ENCODE data around the gene CACNB3. TPM values are rescaled to one million over a fixed set of nuclear protein-coding genes. Genes with fewer than 3 reads are reported as not detected.
A peak's percentile ranks its signal among the peaks of the same experiment; 100 is the strongest.

Gene CACNB3
- total RNA-seq, 1 donor from 2014 or later, result 11.5 TPM

DNA sequence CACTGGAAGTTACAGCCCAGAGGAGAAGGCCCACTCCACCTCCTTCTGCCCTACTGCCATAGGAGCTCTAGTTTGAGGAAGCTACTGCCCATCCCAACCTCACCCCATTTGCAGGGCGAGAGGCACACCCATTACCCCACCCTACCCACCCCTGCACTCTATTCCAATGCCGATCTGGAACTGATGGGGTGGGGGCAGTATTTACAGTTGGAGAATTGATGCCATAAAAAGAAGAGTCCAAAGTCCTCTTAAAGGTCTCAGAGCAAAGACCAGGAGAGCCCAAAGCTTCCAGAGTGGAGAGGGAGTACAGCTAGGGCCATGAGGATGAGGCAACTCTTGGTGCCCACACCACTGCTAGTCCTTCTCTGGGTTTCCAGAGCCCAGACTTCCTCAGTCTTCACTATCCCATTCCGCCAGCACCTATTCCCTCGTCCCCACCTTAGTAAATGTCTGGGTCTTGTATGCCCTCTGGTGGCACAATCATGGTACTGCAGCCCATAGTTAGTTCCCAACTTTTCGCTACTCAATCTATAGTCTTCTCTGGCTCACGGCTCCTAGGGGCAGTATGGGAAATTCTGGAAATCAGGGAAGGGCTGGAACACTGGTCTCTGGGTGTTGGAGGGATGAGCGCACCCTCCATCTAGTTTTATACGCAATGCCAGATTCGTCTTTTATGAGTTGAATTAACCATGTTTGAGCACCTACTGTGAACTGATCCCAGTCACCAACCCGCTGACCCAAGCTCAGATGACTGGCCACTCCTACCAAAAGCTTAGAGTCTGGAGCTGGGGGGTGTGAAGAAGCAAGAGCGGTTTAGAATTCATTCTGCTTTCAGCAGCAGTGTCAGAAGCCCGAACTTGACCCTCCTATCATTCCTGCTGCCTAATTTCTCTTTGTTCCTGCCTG is 22.5 kb upstream of the CACNB3 start:
- Mint-ChIP-seq H3K9me3 (no peaks in the 10 kb centered on the region), H3K36me3 (ENCODE audit: low read depth) (no peaks in the 10 kb centered on the region)

DNA sequence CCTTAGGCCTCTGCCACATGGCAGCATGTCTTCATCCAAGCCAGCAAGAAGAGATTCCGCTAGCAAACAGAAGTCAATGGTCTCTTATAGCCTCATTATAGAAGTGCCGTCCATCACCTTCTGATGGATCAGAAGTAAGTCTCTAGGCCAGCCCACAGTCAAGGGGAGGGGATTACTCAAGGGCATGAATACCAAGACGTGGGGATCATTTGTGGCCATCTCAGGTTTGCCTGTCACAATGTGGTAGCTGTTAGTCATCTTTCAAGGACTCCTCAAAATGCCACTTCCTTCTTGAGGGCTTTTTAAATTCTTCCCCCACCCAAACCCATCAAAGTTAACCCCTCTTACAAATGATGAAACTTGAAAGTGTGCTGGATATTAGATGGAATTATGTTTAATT is 21.3 kb upstream of the CACNB3 start:
- H3K4me1 Mint-ChIP-seq (ENCODE audit: low read depth), result peaks cover 7% of the 10 kb centered on the region
- no peak overlapping the region for H3K27ac Mint-ChIP-seq
- no peaks in the 10 kb centered on the region for H3K36me3 Mint-ChIP-seq (ENCODE audit: low read depth)
- intact Hi-C loops (cut with micrococcal nuclease), result loop anchor here (1.0 to 5.0 kb wide), 2 partner anchors 44 to 255 kb away; no protein-coding TSS in a partner anchor
- peaks cover 6% of the 10 kb centered on the region for H3K27me3 Mint-ChIP-seq (ENCODE audit: low read depth)
- no peaks in the 10 kb centered on the region for H3K9me3 Mint-ChIP-seq
- no peak overlapping the region for H3K4me3 Mint-ChIP-seq (ENCODE audit: low read depth)
- DNase-seq (ENCODE audit: low spot score), result no peak

More for the DNA sequence above, 22.5 kb upstream of the CACNB3 start:
- peaks cover 7% of the 10 kb centered on the region for H3K4me1 Mint-ChIP-seq (ENCODE audit: low read depth)
- no peak overlapping the region for H3K27ac Mint-ChIP-seq
- DNase-seq (ENCODE audit: low spot score), result peak; percentile 27
- intact Hi-C loops (cut with micrococcal nuclease), result loop anchor here (1.0 to 5.0 kb wide), 2 partner anchors 43 to 254 kb away; no protein-coding TSS in a partner anchor
- H3K4me3 Mint-ChIP-seq (ENCODE audit: low read depth), result no peak overlapping the region
- H3K27me3 Mint-ChIP-seq (ENCODE audit: low read depth), result peaks cover 8% of the 10 kb centered on the region

DNA sequence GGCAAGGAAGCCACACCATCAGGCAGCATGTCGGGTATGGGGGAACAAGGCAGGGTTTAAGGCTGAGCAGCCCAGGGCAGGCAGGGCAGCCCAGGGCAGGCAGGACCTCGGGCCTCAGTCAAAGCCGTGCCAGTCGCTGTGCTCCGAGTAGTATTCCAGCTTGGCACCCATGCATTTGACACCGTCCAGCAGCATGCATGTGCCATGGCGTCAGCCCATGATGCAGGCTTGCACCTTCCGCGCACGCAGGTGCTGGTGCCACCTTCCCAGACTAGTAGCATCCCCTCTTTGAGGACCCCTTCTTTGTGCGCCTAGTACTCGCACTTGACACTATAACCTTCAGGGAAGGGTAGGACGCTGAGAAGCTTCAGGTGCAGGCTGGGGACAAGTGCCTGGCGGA is 17.8 kb upstream of the CACNB3 start:
- H3K9me3 Mint-ChIP-seq, result no peaks in the 10 kb centered on the region
- no peak overlapping the region for H3K4me3 Mint-ChIP-seq (ENCODE audit: low read depth)
- no peak overlapping the region for H3K27ac Mint-ChIP-seq
- no peaks in the 10 kb centered on the region for H3K27me3 Mint-ChIP-seq (ENCODE audit: low read depth)
- intact Hi-C loops (cut with micrococcal nuclease), result no loop called here
- peaks cover 13% of the 10 kb centered on the region for H3K4me1 Mint-ChIP-seq (ENCODE audit: low read depth)
- H3K36me3 Mint-ChIP-seq (ENCODE audit: low read depth), result no peaks in the 10 kb centered on the region
- no peak for DNase-seq (ENCODE audit: low spot score)

DNA sequence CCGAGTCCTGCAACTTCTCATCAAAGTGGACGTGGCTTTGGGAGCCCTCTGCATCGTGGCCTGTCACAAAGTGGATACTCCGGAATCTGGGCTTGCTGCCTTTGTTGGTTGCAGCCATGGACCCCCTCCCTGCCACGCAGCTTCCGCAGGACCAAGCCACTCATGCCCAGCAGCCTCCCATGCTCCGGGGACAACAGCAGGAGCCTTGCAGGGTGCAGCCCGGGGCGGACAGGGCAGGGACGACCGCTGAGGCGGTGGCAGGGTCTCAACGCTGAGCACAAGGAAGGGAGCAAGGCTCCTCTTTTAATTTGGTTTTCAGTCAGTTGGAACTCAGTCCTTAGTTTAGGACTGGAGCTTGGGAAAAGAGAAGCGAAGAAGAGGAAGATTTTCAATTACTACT is 17.3 kb upstream of the CACNB3 start:
- Mint-ChIP-seq H3K4me3 (ENCODE audit: low read depth) (no peak overlapping the region), H3K27me3 (ENCODE audit: low read depth) (no peaks in the 10 kb centered on the region), H3K9me3 (no peaks in the 10 kb centered on the region), H3K27ac (no peak overlapping the region), H3K36me3 (ENCODE audit: low read depth) (no peaks in the 10 kb centered on the region), H3K4me1 (ENCODE audit: low read depth) (peaks cover 12% of the 10 kb centered on the region)
- DNase-seq (ENCODE audit: low spot score), result no peak
- intact Hi-C loops (cut with micrococcal nuclease), result no loop called here

DNA sequence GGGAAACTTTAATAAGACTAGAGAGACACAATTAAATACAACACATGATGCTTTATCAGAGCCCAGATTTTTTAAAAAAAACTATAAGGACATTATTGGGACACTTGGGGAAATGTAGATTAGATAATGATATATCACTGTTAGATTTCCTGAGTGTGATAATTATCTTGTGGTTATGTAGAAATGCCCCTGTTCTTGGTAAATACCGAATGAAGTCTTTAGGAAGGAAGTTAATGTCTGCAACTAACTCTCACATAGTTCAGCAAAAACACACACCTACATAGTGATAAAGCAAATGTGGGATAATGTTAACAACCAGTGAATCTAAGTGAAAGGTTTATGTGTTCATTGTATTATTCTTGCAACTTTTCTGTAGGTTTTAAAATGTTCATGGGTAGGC is 14.6 kb upstream of the CACNB3 start:
- Mint-ChIP-seq H3K9me3 (no peaks in the 10 kb centered on the region), H3K4me3 (ENCODE audit: low read depth) (no peak overlapping the region), H3K27me3 (ENCODE audit: low read depth) (no peaks in the 10 kb centered on the region), H3K4me1 (ENCODE audit: low read depth) (peaks cover 9% of the 10 kb centered on the region), H3K27ac (no peak overlapping the region), H3K36me3 (ENCODE audit: low read depth) (no peaks in the 10 kb centered on the region)
- intact Hi-C loops (cut with micrococcal nuclease), result no loop called here
- no peak for DNase-seq (ENCODE audit: low spot score)

DNA sequence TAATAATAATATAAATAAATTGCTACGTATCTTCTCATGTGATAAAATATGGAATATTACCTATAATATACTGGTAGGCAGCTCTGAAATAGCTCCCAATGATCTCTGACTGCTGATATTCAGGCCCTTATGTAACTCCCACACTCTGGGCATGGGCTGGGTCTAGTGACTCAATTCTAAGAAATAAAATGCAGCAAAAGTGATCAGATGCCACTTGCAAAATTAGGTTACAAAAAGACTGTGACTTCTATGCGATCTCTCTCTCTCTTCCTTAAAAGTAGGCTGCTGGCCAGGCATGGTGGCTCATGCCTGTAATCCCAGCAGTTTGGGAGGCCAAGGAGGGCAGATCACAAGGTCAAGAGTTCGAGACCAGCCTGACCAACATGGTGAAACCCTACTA is 10.3 kb upstream of the CACNB3 start:
- Mint-ChIP-seq H3K9me3 (no peaks in the 10 kb centered on the region), H3K27me3 (ENCODE audit: low read depth) (no peaks in the 10 kb centered on the region), H3K27ac (no peak overlapping the region), H3K4me1 (ENCODE audit: low read depth) (peaks cover 9% of the 10 kb centered on the region), H3K36me3 (ENCODE audit: low read depth) (no peaks in the 10 kb centered on the region), H3K4me3 (ENCODE audit: low read depth) (no peak overlapping the region)
- intact Hi-C loops (cut with micrococcal nuclease), result no loop called here
- DNase-seq (ENCODE audit: low spot score), result no peak

DNA sequence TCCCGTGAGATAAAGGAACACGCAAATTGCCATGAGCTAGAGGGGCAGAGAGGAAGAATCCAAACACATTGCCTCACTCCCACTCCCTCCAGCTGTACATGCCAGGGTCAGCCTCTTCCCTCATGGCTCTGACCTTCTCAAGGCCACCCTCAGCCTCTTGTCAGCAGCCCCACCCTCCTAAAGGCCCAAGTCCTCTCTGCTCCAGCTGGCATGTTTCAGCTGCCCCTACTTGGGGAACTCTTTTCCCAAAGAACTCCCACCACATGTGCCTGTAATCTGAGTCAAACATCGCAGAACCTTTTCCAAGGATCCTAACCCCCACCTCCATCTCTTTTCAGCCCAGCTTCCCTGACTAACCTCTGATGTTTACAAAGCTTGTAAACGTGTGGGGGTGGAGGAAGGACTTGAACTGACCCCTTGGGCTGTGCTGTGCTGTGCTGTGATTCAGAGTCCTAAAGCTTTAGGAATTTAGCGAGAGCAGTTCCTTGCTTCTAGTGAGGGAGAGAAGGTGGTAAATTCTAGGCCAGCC is 7.3 kb upstream of the CACNB3 start:
- H3K9me3 Mint-ChIP-seq, result no peaks in the 10 kb centered on the region
- no peaks in the 10 kb centered on the region for H3K36me3 Mint-ChIP-seq (ENCODE audit: low read depth)
- H3K27me3 Mint-ChIP-seq (ENCODE audit: low read depth), result no peaks in the 10 kb centered on the region
- no peak overlapping the region for H3K4me3 Mint-ChIP-seq (ENCODE audit: low read depth)
- no peak overlapping the region for H3K27ac Mint-ChIP-seq
- DNase-seq (ENCODE audit: low spot score), result no peak
- H3K4me1 Mint-ChIP-seq (ENCODE audit: low read depth), result peaks cover 10% of the 10 kb centered on the region
- intact Hi-C loops (cut with micrococcal nuclease), result no loop called here

DNA sequence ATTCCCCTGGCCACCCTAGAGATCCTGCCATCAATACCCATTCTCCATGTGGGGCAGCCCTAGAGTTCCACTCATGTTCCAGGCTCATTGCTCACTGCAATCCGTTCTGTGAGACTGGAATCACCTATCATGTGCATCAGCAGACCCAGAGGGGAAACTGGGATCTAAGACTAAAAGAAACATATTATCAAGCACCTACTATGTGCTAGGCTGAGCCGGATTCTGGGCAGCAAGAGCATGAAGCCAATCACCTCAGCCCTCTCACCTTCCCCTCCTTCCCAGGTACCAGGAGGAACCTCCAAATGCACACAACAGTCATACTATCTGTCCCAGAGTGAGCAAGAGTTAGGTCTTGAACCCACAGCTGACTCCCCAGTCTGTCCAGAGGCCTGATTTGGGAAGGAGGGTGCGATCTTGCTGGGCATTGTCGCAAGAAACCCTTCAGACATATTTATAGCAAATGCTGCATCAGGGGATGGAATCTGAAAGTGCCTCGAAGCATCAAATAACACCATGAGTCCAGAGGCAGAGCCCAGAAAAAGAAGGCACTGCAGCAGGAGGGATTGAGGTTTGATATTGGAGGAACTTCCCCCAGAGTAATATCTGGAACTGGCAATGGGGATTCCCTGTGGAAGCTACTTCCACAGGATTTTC is 6.7 kb upstream of the CACNB3 start:
- DNase-seq (ENCODE audit: low spot score), result no peak
- no peaks in the 10 kb centered on the region for H3K36me3 Mint-ChIP-seq (ENCODE audit: low read depth)
- no peak overlapping the region for H3K27ac Mint-ChIP-seq
- peaks cover 4% of the 10 kb centered on the region for H3K27me3 Mint-ChIP-seq (ENCODE audit: low read depth)
- peaks cover 15% of the 10 kb centered on the region for H3K4me1 Mint-ChIP-seq (ENCODE audit: low read depth)
- no peaks in the 10 kb centered on the region for H3K9me3 Mint-ChIP-seq
- H3K4me3 Mint-ChIP-seq (ENCODE audit: low read depth), result no peak overlapping the region
- intact Hi-C loops (cut with micrococcal nuclease), result no loop called here

DNA sequence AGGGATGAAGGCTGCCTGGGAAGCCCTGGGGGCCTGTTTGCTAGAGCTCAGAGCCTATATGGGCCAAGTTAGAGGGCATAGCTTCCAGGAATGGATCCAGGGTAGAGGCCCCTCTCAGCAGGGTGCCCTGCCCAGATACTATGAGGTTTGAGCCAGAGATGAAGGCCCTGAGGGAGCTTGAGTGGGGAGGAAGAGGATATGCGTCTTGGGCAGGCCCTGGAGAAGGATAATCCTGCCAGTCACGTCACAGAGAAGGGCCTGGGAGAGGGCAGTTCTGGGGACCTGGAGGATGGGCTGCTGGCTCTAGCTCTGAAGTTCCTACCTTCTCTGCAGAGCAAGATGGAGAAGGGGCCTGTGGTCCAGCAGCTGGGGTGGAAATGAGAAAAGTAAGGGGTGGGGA is 5.9 kb upstream of the CACNB3 start:
- no peak for DNase-seq (ENCODE audit: low spot score)
- H3K9me3 Mint-ChIP-seq, result no peaks in the 10 kb centered on the region
- no peak overlapping the region for H3K27ac Mint-ChIP-seq
- H3K27me3 Mint-ChIP-seq (ENCODE audit: low read depth), result peaks cover 10% of the 10 kb centered on the region
- intact Hi-C loops (cut with micrococcal nuclease), result no loop called here
- peak overlapping the region; percentile 20 for H3K4me3 Mint-ChIP-seq (ENCODE audit: low read depth)
- no peaks in the 10 kb centered on the region for H3K36me3 Mint-ChIP-seq (ENCODE audit: low read depth)
- peaks cover 18% of the 10 kb centered on the region for H3K4me1 Mint-ChIP-seq (ENCODE audit: low read depth)

DNA sequence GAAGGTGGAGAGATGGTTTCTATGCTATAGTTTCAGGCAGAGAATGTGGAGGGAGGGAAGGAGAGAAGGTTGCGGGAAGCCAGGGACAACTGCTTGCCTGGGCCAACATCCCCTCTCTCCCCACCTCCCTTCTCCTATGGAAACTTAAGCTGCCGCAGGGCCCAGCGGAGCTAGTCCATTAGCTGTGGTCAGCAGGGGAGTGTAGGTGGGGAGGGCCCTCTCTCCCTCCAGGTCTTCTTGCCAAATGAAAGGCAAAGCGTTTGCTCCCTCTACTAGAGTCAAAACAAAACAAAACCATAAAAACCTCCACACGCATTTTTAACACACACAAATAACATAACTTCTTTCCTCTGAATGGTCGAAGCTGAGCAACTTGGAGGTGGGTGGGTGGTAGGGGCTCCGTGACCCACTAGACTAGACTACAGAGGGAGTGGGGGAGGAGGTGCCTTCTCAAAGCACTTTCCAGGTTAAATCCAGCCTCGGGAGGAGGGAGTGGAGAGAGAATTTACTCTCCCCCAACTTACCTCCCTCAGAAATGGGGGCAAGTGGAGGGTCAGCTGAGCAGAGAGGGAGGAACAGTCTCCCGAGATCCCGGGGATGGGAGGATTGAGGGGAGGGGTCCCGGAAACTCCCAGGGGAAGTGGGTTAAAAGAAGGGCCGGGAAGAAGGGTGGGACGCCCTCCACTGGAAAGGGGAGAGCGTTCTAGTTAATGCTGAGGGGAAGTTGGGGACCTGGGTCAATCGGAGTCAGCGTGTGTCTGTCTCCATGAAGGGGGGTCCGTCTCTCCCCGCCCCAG is 4.6 kb upstream of the CACNB3 start:
- peak overlapping the region; percentile 85 for H3K4me3 Mint-ChIP-seq (ENCODE audit: low read depth)
- H3K27ac Mint-ChIP-seq, result peak overlapping the region; percentile 45
- H3K36me3 Mint-ChIP-seq (ENCODE audit: low read depth), result no peaks in the 10 kb centered on the region
- no peaks in the 10 kb centered on the region for H3K9me3 Mint-ChIP-seq
- H3K27me3 Mint-ChIP-seq (ENCODE audit: low read depth), result peaks cover 16% of the 10 kb centered on the region
- no peak for DNase-seq (ENCODE audit: low spot score)
- intact Hi-C loops (cut with micrococcal nuclease), result no loop called here
- peaks cover 20% of the 10 kb centered on the region for H3K4me1 Mint-ChIP-seq (ENCODE audit: low read depth)

DNA sequence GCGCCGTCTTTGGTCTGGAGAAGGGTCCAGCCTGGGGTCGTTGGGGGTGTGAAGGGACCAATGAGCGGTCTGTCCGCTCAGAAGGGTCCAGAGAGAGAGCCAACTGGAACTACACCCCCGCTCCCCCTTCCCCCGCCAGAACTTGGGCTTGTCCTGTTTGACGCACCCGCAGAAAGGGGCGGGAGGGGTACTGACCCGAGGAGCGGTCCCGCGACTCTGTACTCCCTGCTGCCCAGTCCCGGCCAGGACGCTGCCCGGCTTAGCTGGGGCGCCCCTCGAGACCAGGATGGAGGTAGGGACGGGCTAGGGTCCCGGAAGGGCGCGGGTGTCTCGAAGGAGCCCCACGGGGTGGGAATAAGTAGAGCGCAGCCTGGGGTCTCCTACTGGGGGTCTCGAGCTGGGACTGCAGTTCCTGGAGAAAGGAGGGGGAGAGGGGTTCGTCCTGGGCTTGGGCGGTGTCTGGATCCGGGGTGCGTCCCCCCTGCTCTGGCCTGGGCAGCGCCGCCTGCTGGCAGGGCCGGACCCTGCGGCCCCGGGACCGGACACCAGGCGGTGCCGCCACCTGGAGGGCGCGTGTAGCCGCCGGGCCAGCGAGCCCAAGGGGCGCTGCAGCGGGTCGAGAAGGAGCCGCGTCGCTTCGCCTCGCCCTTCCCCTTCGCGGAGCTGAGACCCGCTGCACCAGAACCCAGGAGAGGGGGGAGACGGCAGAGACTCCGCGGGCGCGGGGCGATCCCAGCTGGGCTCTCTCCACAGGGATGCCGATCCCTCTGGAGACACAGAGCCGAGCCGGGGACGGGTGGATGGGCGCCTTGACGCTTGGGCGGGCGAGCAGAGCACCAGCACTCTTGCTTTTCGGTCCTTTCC is 3.8 kb upstream of the CACNB3 start:
- peak; percentile 75 for DNase-seq (ENCODE audit: low spot score)
- no peaks in the 10 kb centered on the region for H3K9me3 Mint-ChIP-seq
- intact Hi-C loops (cut with micrococcal nuclease), result no loop called here
- peaks cover 23% of the 10 kb centered on the region for H3K27me3 Mint-ChIP-seq (ENCODE audit: low read depth)
- H3K4me3 Mint-ChIP-seq (ENCODE audit: low read depth), result peak overlapping the region; percentile 85
- no peaks in the 10 kb centered on the region for H3K36me3 Mint-ChIP-seq (ENCODE audit: low read depth)
- H3K27ac Mint-ChIP-seq, result peak overlapping the region; percentile 61
- H3K4me1 Mint-ChIP-seq (ENCODE audit: low read depth), result peaks cover 25% of the 10 kb centered on the region

Data from activated T-helper 2 cell treated with anti-CD3 and anti-CD28 coated beads, Interferon-gamma antibody, Interleukin-2, Interleukin-4, amounts not matched to agents 10 μg/mL and 5 μg/mL and 100 μg/mL, durations not matched to agents 14 hours and 24 hours and 36 hours (primary cell).